HG03439 (cell line): ENCODE data around the gene ENDOD1.
"Not testable (repeated sequence)": the region's sequence is repeated elsewhere in the genome, so short reads cannot be mapped to it uniquely, and the experiment has no call there.

Source experiments
- ATAC-seq: cut with Tn5 transposase; IDR thresholded peaks from one replicate; pipeline ENCODE4 v1.9.1; 2021; ENCODE audit warnings: mild to moderate bottlenecking, moderate library complexity; ENCODE audit not compliant: unreplicated experiment

The ENDOD1 gene

GRCh38 chr11:95089620-95090542, at the start of gene ENDOD1:
ENDOD1 (plus strand) TSS chr11:95089846; CDS start chr11:95089928, 82 bp downstream.
- ATAC-seq, result peak; percentile 88

GRCh38 chr11:95042239-95042638, 47.4 kb upstream of the ENDOD1 start:
- no peak for ATAC-seq

GRCh38 chr11:95042906-95043305, 46.7 kb upstream of the ENDOD1 start:
- ATAC-seq, result no peak

GRCh38 chr11:95044010-95044409, 45.6 kb upstream of the ENDOD1 start:
- no peak for ATAC-seq

- ATAC-seq, result no peak
Observed at GRCh38 chr11:95045812-95046211, 43.8 kb upstream of the ENDOD1 start.

- not testable (repeated sequence) for ATAC-seq
Observed at GRCh38 chr11:95049122-95049521, 40.5 kb upstream of the ENDOD1 start, which contains the start of gene KDM4F. KDM4F (plus strand) TSS chr11:95049422.

- no peak for ATAC-seq
Observed at GRCh38 chr11:95050595-95051202, 38.9 kb upstream of the ENDOD1 start.

- ATAC-seq, result no peak
Observed at GRCh38 chr11:95054356-95054755, 35.3 kb upstream of the ENDOD1 start.

- peak; percentile 94 for ATAC-seq
Observed at GRCh38 chr11:95055283-95055897, 34.3 kb upstream of the ENDOD1 start.

GRCh38 chr11:95057959-95058358, 31.7 kb upstream of the ENDOD1 start:
- ATAC-seq, result no peak

GRCh38 chr11:95058621-95059020, 31.0 kb upstream of the ENDOD1 start:
- ATAC-seq, result no peak

GRCh38 chr11:95059046-95059445, 30.6 kb upstream of the ENDOD1 start:
- ATAC-seq, result no peak

- ATAC-seq, result no peak
Observed at GRCh38 chr11:95065336-95065735, 24.3 kb upstream of the ENDOD1 start.

- peak; percentile 39 for ATAC-seq
Observed at GRCh38 chr11:95066716-95067038, 23.0 kb upstream of the ENDOD1 start, which contains the start of gene SRSF8. SRSF8 (plus strand) TSS chr11:95066919; CDS start chr11:95067227, 308 bp downstream.

- peak; percentile 68 for ATAC-seq
Observed at GRCh38 chr11:95067039-95067840, 22.4 kb upstream of the ENDOD1 start.

GRCh38 chr11:95067841-95068219, 21.8 kb upstream of the ENDOD1 start:
- no peak for ATAC-seq

- ATAC-seq, result peak; percentile 63
Observed at GRCh38 chr11:95068549-95068948, 21.1 kb upstream of the ENDOD1 start.

GRCh38 chr11:95070471-95070870, 19.2 kb upstream of the ENDOD1 start:
- ATAC-seq, result no peak

GRCh38 chr11:95072948-95073347, 16.7 kb upstream of the ENDOD1 start:
- no peak for ATAC-seq

GRCh38 chr11:95074792-95075563, 14.7 kb upstream of the ENDOD1 start:
- ATAC-seq, result no peak
